Muscle layer of duodenum (tissue), 2 donors: ENCODE results near the gene WDR7.

ENCODE experiments used
- H3K27ac ChIP-seq: one replicate; pipeline ENCODE4 v1.7.0; 2013; ENCODE audit warnings: mild to moderate bottlenecking, low read length
- H3K27me3 ChIP-seq: one replicate; pipeline ENCODE4 v1.7.0; 2013; ENCODE audit warnings: low read depth, mild to moderate bottlenecking, control low read depth, low read length
- H3K36me3 ChIP-seq, 2 donors: one replicate each; pipeline ENCODE4 v1.7.0; 2013; ENCODE audit warnings: low read length in 2 of 2, control low read depth in 1 of 2, mild to moderate bottlenecking in 1 of 2; ENCODE audit not compliant: insufficient read depth in 2 of 2, control insufficient read depth in 1 of 2
- H3K4me1 ChIP-seq, 2 donors: one replicate each; pipeline ENCODE4 v1.7.0; 2013; ENCODE audit warnings: low read length in 2 of 2, mild to moderate bottlenecking in 2 of 2, control low read depth in 1 of 2, moderate library complexity in 1 of 2; ENCODE audit not compliant: insufficient read depth in 2 of 2, control insufficient read depth in 1 of 2
- H3K4me3 ChIP-seq, 2 donors: one replicate each; pipeline ENCODE4 v1.7.0; 2013; ENCODE audit warnings: low read length in 2 of 2, low read depth in 1 of 2, mild to moderate bottlenecking in 1 of 2
- H3K9me3 ChIP-seq, 2 donors: one replicate each; pipeline ENCODE4 v1.7.0; 2013; ENCODE audit warnings: low read length in 2 of 2, control low read depth in 1 of 2, mild to moderate bottlenecking in 1 of 2; ENCODE audit not compliant: control insufficient read depth in 1 of 2
- donor health status: healthy.

The WDR7 gene

DNA sequence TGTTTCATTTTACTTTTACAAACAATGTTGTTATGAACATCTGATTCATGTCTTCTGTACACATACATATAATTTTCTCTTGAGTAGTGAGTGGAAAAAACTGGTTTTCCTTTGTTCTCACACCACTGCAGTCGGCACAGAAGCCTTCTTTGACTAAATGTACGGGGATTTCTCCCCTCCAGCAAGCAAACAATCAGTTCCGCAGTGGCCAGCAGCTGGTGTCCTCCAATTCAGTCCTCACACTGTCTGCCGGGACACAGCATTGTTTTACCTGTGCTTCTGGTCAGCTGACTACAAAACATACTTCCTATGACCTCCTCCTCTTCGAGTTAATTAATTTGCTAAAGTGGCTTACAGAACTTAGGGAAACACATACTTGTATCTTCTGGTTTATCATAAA is 202.8 kb downstream of the WDR7 start:
- H3K27me3 ChIP-seq: no peaks in the 10 kb centered on the region
- no peaks in the 10 kb centered on the region for H3K9me3 ChIP-seq
- H3K4me1 ChIP-seq: no peaks in the 10 kb centered on the region
- no peak overlapping the region for H3K27ac ChIP-seq
- H3K4me3 ChIP-seq: no peak overlapping the region
- no peaks in the 10 kb centered on the region for H3K36me3 ChIP-seq

DNA sequence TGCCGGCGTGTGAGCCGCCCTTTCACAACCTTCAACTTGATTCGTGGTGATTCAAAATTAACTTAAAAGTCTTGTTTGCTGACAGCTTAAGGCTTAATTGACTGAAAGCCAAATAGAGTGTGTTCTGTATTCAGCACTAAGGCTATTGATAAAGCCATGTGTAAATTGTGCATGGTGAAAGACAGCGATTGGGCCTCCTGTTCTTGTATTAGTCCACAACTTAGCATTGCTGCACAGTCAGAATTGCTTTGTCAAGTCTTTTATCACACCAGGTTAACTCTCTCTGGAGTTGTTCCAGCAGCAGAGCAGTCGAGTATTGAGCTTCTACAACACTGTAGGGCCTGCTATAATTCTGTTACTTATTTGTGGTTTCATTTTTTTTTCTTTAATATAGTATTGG is 210.1 kb downstream of the WDR7 start:
- Histone ChIP-seq H3K27me3 (no peaks in the 10 kb centered on the region), H3K4me3 (no peak overlapping the region), H3K9me3 (no peaks in the 10 kb centered on the region), H3K27ac (no peak overlapping the region), H3K36me3 (no peaks in the 10 kb centered on the region), H3K4me1 (no peaks in the 10 kb centered on the region)

GRCh38 chr18:56869189-56869777 is 218.1 kb downstream of the WDR7 start:
- Histone ChIP-seq H3K27ac (no peak overlapping the region), H3K4me1 (peaks cover 0 to 5% of the 10 kb centered on the region in 2 donors), H3K9me3 (no peaks in the 10 kb centered on the region), H3K4me3 (no peak overlapping the region), H3K36me3 (no peaks in the 10 kb centered on the region), H3K27me3 (no peaks in the 10 kb centered on the region)

DNA sequence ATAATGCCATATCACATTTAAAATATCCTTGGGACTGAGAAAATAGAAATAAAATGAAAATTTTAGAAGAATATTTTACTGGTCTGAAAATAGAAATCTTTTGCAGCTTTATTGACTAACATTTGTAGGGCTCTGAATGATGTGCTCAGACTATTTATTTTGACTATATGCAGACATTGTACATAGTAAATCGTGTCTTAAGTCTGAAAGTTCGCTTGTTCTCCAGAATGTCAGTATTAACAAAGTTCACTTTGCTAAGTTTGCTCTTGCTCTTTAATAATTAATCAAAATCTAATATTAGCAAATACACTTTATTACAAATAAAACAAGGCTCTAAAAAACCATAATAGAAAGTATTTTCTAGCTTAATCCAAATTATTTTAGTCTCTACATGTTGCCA is 219.8 kb downstream of the WDR7 start:
- Histone ChIP-seq H3K9me3 (no peaks in the 10 kb centered on the region), H3K4me1 (peaks cover 0 to 5% of the 10 kb centered on the region in 2 donors), H3K4me3 (no peak overlapping the region), H3K36me3 (no peaks in the 10 kb centered on the region), H3K27ac (no peak overlapping the region), H3K27me3 (no peaks in the 10 kb centered on the region)

DNA sequence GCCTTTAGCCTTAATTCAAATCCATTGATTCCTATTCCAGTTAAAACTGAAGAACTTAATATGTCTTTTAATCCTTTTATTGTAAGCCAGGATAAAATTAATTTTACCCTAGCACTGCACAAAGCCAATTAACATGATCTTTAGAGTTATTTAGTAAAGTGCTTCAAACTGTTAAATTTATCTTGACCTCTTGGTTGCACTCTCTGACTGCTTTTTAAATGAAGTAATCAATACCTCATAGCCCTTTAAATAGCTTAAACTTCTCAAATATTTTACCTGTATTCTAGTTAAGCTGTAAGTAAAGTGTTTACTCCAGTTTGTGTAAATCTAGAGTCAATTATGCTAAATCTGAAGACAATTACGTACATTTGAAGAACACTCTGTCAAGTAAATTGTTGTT is 221.0 kb downstream of the WDR7 start:
- H3K9me3 ChIP-seq: no peaks in the 10 kb centered on the region
- H3K4me3 ChIP-seq: no peak overlapping the region
- H3K4me1 ChIP-seq: peaks cover 0 to 5% of the 10 kb centered on the region in 2 donors
- no peaks in the 10 kb centered on the region for H3K27me3 ChIP-seq
- no peak overlapping the region for H3K27ac ChIP-seq
- H3K36me3 ChIP-seq: no peaks in the 10 kb centered on the region

DNA sequence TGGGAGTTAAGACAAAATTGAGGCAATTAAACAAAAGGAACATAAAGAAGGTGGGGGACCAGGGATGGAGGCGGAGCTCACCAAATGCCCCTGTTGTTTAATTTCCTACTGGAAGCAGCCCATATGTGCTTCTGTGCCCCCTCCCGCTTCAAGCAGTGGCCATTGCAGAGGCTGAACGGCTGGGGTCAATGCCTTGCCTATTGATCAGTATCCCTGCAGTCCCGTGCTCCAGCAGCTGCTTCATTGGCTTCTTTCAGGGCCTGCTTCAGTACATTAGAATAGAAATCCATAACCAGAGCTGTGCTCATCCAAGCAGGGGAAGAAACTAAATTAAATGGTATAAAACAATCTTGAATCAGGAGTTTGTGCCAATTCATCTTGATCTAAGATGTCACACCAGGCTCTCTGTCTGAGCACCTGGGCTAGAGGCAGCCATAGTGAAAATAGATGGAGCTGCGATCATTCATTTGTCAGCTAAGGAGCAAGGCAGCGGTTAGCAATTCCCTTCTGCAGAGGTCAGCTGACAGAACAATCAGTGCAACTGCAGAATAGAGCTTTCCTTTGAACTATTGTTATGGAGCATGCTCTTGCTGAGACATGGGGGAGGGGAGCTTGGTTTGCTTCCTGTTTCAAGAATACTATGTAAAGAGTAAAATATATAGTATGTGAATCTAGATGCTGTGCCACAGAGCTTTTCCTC is 222.4 kb downstream of the WDR7 start:
- Histone ChIP-seq H3K4me1 (peaks cover 0 to 5% of the 10 kb centered on the region in 2 donors), H3K27me3 (no peaks in the 10 kb centered on the region), H3K27ac (no peak overlapping the region), H3K9me3 (no peaks in the 10 kb centered on the region), H3K36me3 (no peaks in the 10 kb centered on the region), H3K4me3 (no peak overlapping the region)

DNA sequence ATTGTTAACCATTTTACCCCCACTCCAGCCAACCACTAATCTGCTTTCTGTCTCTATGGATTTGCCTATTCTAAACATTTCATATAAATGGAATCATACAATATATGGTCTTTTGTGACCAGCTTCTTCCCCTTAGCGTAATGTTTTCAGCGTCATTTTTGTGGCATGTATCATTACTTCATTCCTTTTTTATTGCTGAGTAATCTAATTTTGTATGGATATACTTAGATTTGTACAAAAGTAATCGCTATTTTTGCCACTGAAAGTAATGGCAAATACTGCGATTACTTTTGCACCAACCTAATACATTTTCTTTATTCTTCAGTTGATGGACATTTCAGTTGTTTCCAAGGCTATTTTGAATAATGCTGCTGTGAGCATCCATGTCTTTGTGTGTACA is 227.6 kb downstream of the WDR7 start:
- Histone ChIP-seq H3K27ac (no peak overlapping the region), H3K9me3 (no peaks in the 10 kb centered on the region), H3K36me3 (peaks cover 0 to 4% of the 10 kb centered on the region in 2 donors), H3K27me3 (no peaks in the 10 kb centered on the region), H3K4me1 (no peaks in the 10 kb centered on the region), H3K4me3 (no peak overlapping the region)

DNA sequence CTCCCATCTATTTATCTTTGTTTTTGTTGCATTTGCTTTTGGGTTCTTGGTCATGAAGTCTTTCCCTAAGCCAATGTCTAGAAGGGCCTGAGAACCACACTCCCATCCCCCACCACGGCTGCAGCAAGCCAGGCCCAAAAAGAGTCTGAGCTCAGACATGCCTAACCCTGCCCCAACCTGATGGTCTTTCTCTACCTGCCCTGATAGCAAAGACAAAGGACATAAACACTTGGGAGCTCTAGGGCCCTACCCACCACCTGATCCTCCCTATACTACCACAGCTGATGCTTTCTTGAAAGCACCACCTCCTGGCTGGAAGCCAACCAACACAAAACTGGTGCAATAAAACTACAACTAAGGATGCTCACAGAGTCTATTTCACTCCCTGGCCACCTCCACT is 233.4 kb downstream of the WDR7 start:
- Histone ChIP-seq H3K27me3 (no peaks in the 10 kb centered on the region), H3K36me3 (peaks cover 0 to 10% of the 10 kb centered on the region in 2 donors), H3K4me1 (no peaks in the 10 kb centered on the region), H3K9me3 (no peaks in the 10 kb centered on the region), H3K4me3 (no peak overlapping the region), H3K27ac (no peak overlapping the region)

DNA sequence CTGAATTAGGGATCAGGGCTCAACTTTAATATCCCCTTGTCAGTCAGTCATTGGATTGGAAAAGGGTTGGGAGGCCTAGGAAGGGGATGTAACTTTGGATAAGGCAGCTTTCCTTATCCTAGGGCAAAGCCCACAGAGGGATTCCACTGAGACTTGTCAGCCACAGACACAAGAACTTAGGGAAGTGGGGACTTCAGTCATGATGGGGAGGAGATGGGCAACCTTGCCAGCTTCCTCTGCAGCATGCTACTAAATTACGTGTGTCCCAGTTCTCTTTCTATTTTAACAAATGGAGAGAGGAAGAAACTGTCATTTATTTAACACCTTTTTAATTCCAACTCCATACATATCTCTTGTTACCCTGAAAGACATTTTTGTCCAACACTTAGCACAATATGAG is 237.8 kb downstream of the WDR7 start:
- Histone ChIP-seq H3K4me1 (peaks cover 0 to 8% of the 10 kb centered on the region in 2 donors), H3K27ac (no peak overlapping the region), H3K36me3 (peaks cover 0 to 6% of the 10 kb centered on the region in 2 donors), H3K4me3 (no peak overlapping the region), H3K9me3 (no peaks in the 10 kb centered on the region), H3K27me3 (no peaks in the 10 kb centered on the region)

- H3K36me3 ChIP-seq: peaks cover 0 to 6% of the 10 kb centered on the region in 2 donors
- no peak overlapping the region for H3K27ac ChIP-seq
- H3K4me1 ChIP-seq: peaks cover 0 to 8% of the 10 kb centered on the region in 2 donors
- H3K4me3 ChIP-seq: no peak overlapping the region
- H3K27me3 ChIP-seq: no peaks in the 10 kb centered on the region
- H3K9me3 ChIP-seq: no peaks in the 10 kb centered on the region
These were observed 238.5 kb downstream of the WDR7 start for GRCh38 chr18:56889621-56890020.

DNA sequence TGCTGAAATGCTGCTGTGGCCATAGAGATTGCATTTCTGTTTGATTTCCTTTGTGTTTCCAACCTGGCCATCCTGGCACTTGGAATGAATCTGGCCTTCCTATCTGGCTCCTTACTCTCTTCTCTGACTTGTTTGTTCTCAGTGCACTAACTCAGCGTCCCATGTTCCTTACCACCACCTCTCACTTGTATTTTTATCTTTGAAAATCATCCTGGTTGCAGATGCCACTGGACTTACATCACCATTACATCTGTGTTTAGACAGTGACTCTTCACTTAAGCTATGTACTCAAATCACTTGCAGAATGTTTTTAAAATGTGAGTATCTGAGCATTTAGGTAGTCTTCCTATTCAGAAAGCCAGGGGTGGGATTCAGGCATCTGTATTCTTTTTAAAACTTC is 239.5 kb downstream of the WDR7 start:
- Histone ChIP-seq H3K27ac (no peak overlapping the region), H3K4me3 (no peak overlapping the region), H3K9me3 (no peaks in the 10 kb centered on the region), H3K4me1 (peaks cover 0 to 8% of the 10 kb centered on the region in 2 donors), H3K27me3 (no peaks in the 10 kb centered on the region), H3K36me3 (peaks cover 0 to 6% of the 10 kb centered on the region in 2 donors)

DNA sequence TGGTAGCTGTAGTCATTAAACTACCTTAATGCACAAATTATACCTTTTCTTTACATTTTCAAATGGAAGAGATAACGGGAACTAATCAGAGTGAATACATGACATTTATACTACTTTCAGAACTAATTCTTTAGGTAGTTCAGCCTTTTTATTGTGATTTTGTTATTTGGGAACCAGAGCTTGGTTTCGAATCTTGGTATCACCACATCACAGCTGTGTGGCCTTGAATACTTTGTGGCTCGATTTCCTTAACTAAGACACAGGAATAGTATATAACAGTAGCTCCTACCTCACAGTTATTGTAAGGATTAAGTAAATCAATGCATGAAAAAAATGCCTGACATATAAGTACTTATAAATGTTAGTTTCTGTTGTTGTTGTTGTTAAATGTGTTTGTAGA is 240.0 kb downstream of the WDR7 start:
- H3K9me3 ChIP-seq: no peaks in the 10 kb centered on the region
- H3K27me3 ChIP-seq: no peaks in the 10 kb centered on the region
- peaks cover 0 to 8% of the 10 kb centered on the region in 2 donors for H3K4me1 ChIP-seq
- H3K36me3 ChIP-seq: peaks cover 0 to 6% of the 10 kb centered on the region in 2 donors
- no peak overlapping the region for H3K4me3 ChIP-seq
- H3K27ac ChIP-seq: no peak overlapping the region
